HG02981 (cell line): Measurements from ENCODE around the gene SLIT3.
"Not testable (repeated sequence)": the region's sequence is repeated elsewhere in the genome, so short reads cannot be mapped to it uniquely, and the experiment has no call there.

Source experiments
- ATAC-seq: cut with Tn5 transposase; IDR thresholded peaks from one replicate; pipeline ENCODE4 v1.9.1; 2021; ENCODE audit warnings: mild to moderate bottlenecking, moderate library complexity; ENCODE audit not compliant: unreplicated experiment

Gene SLIT3

GRCh38 chr5:169222934-169223594 lies 77.9 kb downstream of the SLIT3 start:
- ATAC-seq: no peak

DNA sequence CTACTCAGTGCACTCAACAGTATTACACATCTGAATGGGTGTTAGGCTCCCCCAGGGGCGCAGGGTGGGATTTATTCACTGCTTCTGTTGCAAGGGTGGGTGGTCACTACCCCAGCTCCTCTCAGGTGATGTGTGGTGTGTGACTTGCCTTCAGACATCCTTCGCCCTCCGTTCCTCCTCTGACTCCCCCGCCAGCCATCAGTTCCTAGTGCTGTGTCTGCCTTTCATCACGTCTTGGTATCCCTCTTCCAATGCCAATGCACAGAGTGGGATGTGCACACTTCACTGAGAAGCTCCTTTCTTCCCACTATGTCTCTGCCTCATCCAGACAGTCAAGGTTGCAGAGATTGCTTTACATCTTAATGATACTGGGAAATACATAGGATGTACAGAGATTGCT lies 79.4 kb downstream of the SLIT3 start:
- ATAC-seq: no peak

DNA sequence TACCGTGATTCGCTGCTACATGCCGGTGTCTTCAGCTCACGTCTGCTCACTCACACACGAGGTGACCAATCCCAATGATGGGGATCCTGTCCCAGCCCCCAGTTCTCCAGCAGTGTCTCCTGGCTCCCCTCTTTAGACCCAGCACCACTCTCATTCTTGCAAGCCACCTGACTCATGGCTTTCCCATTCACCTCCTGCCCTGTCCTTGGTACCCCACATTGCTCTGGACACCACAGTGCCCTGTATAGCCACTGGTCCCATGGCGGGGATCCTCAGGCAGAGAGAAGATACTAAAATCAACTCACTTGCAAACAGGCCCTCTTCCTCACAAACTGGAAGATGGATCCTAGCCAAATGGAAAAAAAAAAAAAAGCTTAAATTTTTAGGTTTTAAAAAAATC lies 81.0 kb downstream of the SLIT3 start:
- ATAC-seq: no peak

GRCh38 chr5:169219351-169219750 lies 81.6 kb downstream of the SLIT3 start:
- no peak for ATAC-seq

GRCh38 chr5:169218861-169219260 lies 82.1 kb downstream of the SLIT3 start:
- no peak for ATAC-seq

GRCh38 chr5:169218176-169218575 lies 82.8 kb downstream of the SLIT3 start:
- ATAC-seq: no peak

- ATAC-seq: no peak
These were observed 84.1 kb downstream of the SLIT3 start for GRCh38 chr5:169216866-169217265.

GRCh38 chr5:169213479-169213878 lies 87.5 kb downstream of the SLIT3 start:
- ATAC-seq: no peak

DNA sequence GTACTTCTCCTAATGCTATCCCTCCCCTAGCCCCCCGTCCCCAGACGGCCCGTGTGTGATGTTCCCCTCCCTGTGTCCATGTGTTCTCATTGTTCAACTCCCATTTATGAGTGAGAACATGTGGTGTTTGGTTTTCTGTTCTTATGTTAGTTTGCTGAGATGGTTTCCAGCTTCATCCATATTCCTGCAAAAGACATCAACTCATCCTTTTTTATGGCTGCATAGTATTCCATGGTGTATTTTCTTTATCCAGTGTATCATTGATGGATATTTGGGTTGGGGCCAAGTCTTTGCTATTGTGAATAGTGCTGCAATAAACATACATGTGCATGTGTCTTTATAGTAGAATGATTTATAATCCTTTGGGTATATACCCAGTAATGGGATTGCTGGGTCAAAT lies 89.2 kb downstream of the SLIT3 start:
- not testable (repeated sequence) for ATAC-seq

DNA sequence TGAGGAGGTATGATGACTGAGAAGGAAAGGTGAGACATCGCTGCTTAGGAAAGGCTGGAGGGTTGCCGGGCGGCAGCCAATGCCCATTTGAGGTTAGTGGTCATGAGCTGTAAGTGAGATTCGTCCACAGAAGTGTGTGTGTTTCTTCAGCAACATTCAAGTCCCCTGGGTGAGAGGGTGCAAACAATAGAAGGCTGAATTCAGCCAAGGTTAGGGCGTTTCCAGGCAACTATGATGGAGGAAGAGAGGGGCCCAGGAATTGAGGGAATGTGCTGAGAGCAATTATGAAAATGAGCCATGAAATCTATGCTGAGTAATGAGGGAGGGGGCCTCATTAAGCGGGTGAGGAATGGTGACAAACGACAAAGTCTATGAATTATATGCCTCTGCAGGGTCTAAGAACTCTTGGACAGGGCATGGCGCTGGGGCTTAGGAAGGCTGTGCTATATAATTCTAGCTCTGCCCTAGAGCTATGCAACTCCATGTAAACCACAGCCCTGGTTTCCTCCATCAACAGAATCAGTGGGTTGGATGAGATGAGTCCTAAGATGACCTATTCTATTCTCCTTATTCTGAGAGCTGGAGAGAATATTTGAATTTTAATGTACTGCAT lies 96.0 kb downstream of the SLIT3 start:
- no peak for ATAC-seq

- no peak for ATAC-seq
These were observed 98.0 kb downstream of the SLIT3 start for GRCh38 chr5:169202969-169203368.

GRCh38 chr5:169201597-169201996 lies 99.3 kb downstream of the SLIT3 start:
- no peak for ATAC-seq

DNA sequence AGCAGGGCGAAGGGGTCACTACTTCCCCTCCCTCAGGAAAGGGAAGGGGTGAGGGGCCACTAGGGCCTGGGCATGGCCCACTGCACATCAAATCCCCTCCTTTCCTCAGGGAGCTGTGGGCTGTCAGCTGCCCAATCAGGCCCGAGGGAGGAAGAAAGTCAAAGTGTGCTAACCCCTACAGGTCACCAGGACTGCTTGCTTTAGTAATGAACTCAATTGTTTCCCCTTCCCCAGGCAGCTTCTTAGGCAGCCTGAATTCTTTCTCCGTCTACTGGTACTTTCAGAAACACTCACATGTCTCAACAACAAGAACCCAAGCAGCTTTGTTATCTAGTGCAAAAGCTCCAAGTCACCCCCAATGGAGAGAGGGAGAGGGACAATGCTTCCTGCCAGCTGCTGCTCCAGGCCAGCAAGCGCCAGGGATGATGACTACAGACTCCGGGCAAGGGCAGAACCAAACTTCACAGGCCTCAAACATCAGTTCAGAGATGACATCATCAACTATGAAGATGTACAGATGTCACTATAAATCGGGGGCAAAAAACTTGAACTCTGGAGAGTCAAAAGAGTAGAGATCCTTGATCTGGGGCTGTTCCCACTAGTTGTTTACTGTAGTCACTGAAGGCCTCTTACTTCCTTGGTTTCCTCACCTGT lies 100.7 kb downstream of the SLIT3 start:
- ATAC-seq: no peak

DNA sequence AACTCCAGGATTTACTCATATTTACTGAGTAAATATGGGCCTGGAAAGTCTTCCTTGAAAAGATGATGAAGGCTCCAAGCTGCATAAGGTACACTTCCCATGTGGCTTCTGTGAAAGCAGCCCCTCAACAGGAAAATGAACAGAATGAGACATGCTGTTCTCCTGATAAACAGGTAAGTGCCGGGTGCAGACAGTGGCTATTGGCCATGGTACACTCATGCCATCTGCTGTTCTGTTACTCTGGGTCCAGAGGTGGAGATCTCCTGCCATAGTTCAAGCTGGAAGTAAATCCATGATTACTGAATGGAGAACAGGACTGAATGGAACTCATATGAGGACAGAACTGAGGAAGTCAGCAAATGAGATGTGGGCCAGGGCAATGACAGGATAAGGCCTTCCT lies 103.6 kb downstream of the SLIT3 start:
- no peak for ATAC-seq

DNA sequence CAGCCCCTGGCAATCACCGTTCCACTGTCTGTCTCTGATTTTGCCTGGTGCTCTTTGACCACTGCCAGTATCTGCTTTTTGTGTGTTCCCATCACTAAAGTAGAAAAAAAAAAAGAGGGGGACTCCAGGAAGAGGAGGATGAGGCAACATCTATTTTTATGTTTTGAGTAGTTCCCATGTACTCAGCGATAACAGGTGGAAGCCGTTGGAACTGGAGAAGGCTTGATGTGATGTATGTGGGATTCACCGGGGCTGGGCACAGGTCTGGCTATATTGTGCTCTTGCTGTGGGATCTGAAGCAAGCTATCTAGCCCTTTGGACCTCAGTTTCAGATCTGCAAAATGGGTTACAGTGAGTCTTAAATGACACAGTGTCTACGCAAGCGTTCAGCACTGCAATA lies 104.9 kb downstream of the SLIT3 start:
- no peak for ATAC-seq

GRCh38 chr5:169195601-169196000 lies 105.3 kb downstream of the SLIT3 start:
- ATAC-seq: no peak

DNA sequence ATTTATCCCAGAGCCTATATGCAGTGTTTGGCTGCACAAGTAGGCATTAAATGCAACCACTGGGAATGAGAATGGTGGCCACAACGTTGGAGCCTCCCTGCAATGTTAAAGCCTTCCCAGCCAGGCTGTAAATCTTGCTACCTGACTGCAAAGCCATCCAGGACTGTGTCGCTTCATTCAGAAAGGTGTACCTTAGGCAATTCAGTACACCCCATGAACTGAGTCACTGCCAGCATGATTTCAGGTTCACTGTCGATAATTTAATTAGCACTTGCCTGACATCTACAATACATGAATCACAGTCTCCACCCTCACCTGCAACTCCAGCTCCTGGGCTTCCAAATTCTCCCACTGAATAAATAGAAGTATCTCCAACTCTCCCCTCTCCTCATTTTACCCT lies 108.4 kb downstream of the SLIT3 start:
- ATAC-seq: no peak

DNA sequence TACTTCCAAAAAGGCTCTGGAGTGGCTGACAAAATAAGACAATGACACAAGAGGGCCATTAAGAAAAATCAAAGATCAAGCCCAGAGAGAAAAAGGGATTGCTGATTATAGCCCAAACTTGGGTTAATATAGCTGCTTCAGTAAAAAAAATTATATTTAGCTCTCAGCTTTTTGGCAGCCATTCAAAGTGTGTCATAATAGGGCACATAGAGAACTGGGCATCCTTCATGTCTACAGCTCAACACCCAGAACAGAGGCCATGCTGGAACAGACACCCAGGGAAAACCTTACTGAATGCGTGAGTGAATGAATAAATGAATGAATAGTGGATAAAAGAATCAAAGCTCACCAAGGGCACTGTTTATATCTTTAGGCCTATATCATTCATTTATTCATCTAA lies 110.1 kb downstream of the SLIT3 start:
- ATAC-seq: no peak

DNA sequence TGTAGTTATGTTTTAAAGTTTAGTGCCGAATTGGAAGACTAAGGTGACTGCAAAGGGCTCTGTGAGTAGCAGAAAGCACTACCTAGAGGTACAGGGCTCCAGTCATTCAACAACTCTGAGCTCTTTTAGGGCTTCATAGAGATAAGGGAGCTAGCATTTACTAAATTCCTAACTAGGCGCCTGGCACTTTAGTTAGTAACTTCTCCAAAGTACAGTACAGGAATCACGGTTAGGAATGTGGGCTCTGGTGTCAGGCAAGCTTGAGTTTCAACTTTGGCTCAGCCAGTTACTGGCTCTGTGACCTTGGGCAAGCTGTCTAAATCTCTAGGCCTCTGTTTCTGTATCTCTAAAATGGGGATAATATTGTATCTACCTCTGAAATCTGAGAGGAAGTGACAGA lies 115.3 kb downstream of the SLIT3 start:
- ATAC-seq: no peak

- no peak for ATAC-seq
These were observed 117.4 kb downstream of the SLIT3 start for GRCh38 chr5:169183576-169183975.

- ATAC-seq: no peak
These were observed 118.1 kb downstream of the SLIT3 start for GRCh38 chr5:169182797-169183196.

GRCh38 chr5:169181814-169182213 lies 119.1 kb downstream of the SLIT3 start:
- ATAC-seq: no peak
